Caco-2 (cell line): ENCODE measurements around the gene CES4A. TPM values are rescaled to one million over a fixed set of nuclear protein-coding genes. Genes with fewer than 3 reads are reported as not detected.
"Not testable (repeated sequence)": the region's sequence is repeated elsewhere in the genome, so short reads cannot be mapped to it uniquely, and the experiment has no call there.

Source experiments
- BruUV-seq: library from RNA; stranded (reverse); fragments of 400-500 nt; replicated peaks from 2 replicates; lab custom pipeline; 2021; lab: Mats Ljungman, UMichigan
- CTCF ChIA-PET: fragments of 300-600 bp; sonication (Branson Sonifier 250); formaldehyde crosslinking; loops from one replicate; lab custom pipeline; 2022; ENCODE audit warnings: antibody characterized with exemption; lab: Charles Lee
- POLR2A ChIA-PET: fragments of 300-600 bp; sonication (Branson Sonifier 250); formaldehyde crosslinking; loops from one replicate; lab custom pipeline; 2022; ENCODE audit warnings: antibody characterized with exemption; lab: Charles Lee
- DNase-seq, 2 experiments: peaks; one replicate each; pipeline versions ENCODE4 v3.0.0 to v3.0.0-alpha.2; 2020 to 2022
- H3K27me3 ChIP-seq: replicated peaks from 2 replicates; pipeline ENCODE4 v1.6.0; 2011; ENCODE audit warnings: low read length; ENCODE audit not compliant: control insufficient read depth, insufficient read depth
- H3K36me3 ChIP-seq: 2 replicates; pipeline ENCODE4 v1.5.1; 2011; ENCODE audit warnings: low read length; ENCODE audit not compliant: control insufficient read depth, insufficient read depth
- H3K4me1 ChIP-seq: fragments of 250-450 bp; sonication (Bioruptor Pico); 2 replicates; pipeline ENCODE4 v1.5.1; 2020; ENCODE audit warnings: mild to moderate bottlenecking
- H3K4me3 ChIP-seq: 2 replicates; pipeline ENCODE4 v1.5.1; 2011; ENCODE audit warnings: low read depth, mild to moderate bottlenecking, control low read depth, low read length
- H3K9me3 ChIP-seq: fragments of 250-450 bp; sonication (Bioruptor Pico); 2 replicates; pipeline ENCODE4 v1.5.1; 2020; ENCODE audit warnings: mild to moderate bottlenecking, moderate library complexity
- H3K27ac Mint-ChIP-seq: one replicate; pipeline ENCODE4 v1.8.0; 2022; ENCODE audit warnings: mixed read lengths; ENCODE audit not compliant: unreplicated experiment
- H3K27me3 Mint-ChIP-seq: one replicate; pipeline ENCODE4 v1.8.0; 2022; ENCODE audit warnings: mixed read lengths; ENCODE audit not compliant: insufficient read depth, unreplicated experiment
- H3K36me3 Mint-ChIP-seq: one replicate; pipeline ENCODE4 v1.8.0; 2022; ENCODE audit warnings: mild to moderate bottlenecking, mixed read lengths; ENCODE audit not compliant: insufficient read depth, unreplicated experiment
- H3K4me1 Mint-ChIP-seq: one replicate; pipeline ENCODE4 v1.8.0; 2022; ENCODE audit warnings: low read depth, mixed read lengths; ENCODE audit not compliant: unreplicated experiment
- H3K4me3 Mint-ChIP-seq: one replicate; pipeline ENCODE4 v1.8.0; 2022; ENCODE audit warnings: mild to moderate bottlenecking, moderate library complexity, mixed read lengths; ENCODE audit not compliant: unreplicated experiment
- H3K9me3 Mint-ChIP-seq: one replicate; pipeline ENCODE4 v1.8.0; 2022; ENCODE audit warnings: mixed read lengths; ENCODE audit not compliant: unreplicated experiment
- CTCF ChIP-seq, 2 experiments: fragments of 200-600 bp in 1 of 2; IDR thresholded peaks; 1 replicate in 1 of 2; 2 replicates in 1 of 2; pipeline versions ENCODE4 v1.5.1 to v1.8.0; 2011 to 2022; ENCODE audit warnings: antibody characterized with exemption in 1 of 2, control low read depth in 1 of 2, inconsistent platforms in 1 of 2, low read depth in 1 of 2, low read length in 1 of 2, mild to moderate bottlenecking in 1 of 2, moderate library complexity in 1 of 2; ENCODE audit not compliant: insufficient read depth in 1 of 2, severe bottlenecking in 1 of 2, unreplicated experiment in 1 of 2
- intact Hi-C: fragments of 100-400 bp; cut with micrococcal nuclease; formaldehyde crosslinking; loops from one replicate; pipeline ENCODE4 v1.10.0; 2022; ENCODE audit not compliant: unreplicated experiment
- total RNA-seq: library from RNA; stranded (reverse); gene quantifications from 2 replicates; pipeline ENCODE4 v1.2.3, GENCODE V29; 2022

CES4A gene
- total RNA-seq, 1 experiment from 2014 or later = not detected

GRCh38 chr16:67040906-67041305 is 52.5 kb downstream of the CES4A start:
- no peak for TF ChIP-seq CTCF (IDR thresholded peaks at IDR 0.05; ENCODE audit: insufficient read depth in 1 of 2, low read depth in 1 of 2, low read length in 1 of 2, severe bottlenecking in 1 of 2, unreplicated experiment in 1 of 2)
- no peaks in the 10 kb centered on the region for H3K9me3 Mint-ChIP-seq
- no peak overlapping the region for H3K27ac Mint-ChIP-seq
- H3K36me3 ChIP-seq = peaks cover 1% of the 10 kb centered on the region; the same call in 1 of the 2 replicates
- no peak overlapping the region for H3K4me3 Mint-ChIP-seq
- ChIA-PET CTCF (interaction anchor here (0.6 to 1.5 kb wide), 4 partner anchors 19 to 62 kb away, joined by 3 to 11 read pairs (median 4); no protein-coding TSS in a partner anchor), POLR2A (interaction anchor here (0.6 kb wide), 1 partner anchor 117 kb away, joined by 5 read pairs; no protein-coding TSS in a partner anchor)
- intact Hi-C loops = no loop called here
- H3K27me3 Mint-ChIP-seq = no peaks in the 10 kb centered on the region
- no peaks in the 10 kb centered on the region for H3K9me3 ChIP-seq
- H3K4me3 ChIP-seq = no peak overlapping the region
- BruUV-seq = no TSS peak
- no peaks in the 10 kb centered on the region for H3K4me1 ChIP-seq
- no peaks in the 10 kb centered on the region for H3K4me1 Mint-ChIP-seq
- peaks cover 26% of the 10 kb centered on the region for H3K36me3 Mint-ChIP-seq
- no peak for DNase-seq
- no peaks in the 10 kb centered on the region for H3K27me3 ChIP-seq

- H3K4me1 ChIP-seq, BruUV-seq, H3K27ac Mint-ChIP-seq, DNase-seq, H3K36me3 ChIP-seq, H3K27me3 Mint-ChIP-seq, H3K9me3 ChIP-seq, intact Hi-C loops, H3K27me3 ChIP-seq, H3K9me3 Mint-ChIP-seq, H3K4me1 Mint-ChIP-seq, H3K4me3 Mint-ChIP-seq, H3K4me3 ChIP-seq: not testable (repeated sequence)
- CTCF ChIA-PET = interaction anchor here (0.6 to 1.5 kb wide), 7 partner anchors 19 to 207 kb away, joined by 3 to 11 read pairs (median 4); no protein-coding TSS in a partner anchor
- peaks cover 26% of the 10 kb centered on the region for H3K36me3 Mint-ChIP-seq
- peak in 1 of 2 experiments; percentile 4 for TF ChIP-seq CTCF (IDR thresholded peaks at IDR 0.05; ENCODE audit: insufficient read depth in 1 of 2, low read depth in 1 of 2, low read length in 1 of 2, severe bottlenecking in 1 of 2, unreplicated experiment in 1 of 2)
- POLR2A ChIA-PET = interaction anchor here (0.6 kb wide), 1 partner anchor 117 kb away, joined by 5 read pairs; no protein-coding TSS in a partner anchor
Observed at GRCh38 chr16:67041520-67041919, 53.1 kb downstream of the CES4A start.

GRCh38 chr16:67043420-67043819 is 55.0 kb downstream of the CES4A start:
- no peak for TF ChIP-seq CTCF (IDR thresholded peaks at IDR 0.05; ENCODE audit: insufficient read depth in 1 of 2, low read depth in 1 of 2, low read length in 1 of 2, severe bottlenecking in 1 of 2, unreplicated experiment in 1 of 2)
- no peaks in the 10 kb centered on the region for H3K9me3 ChIP-seq
- intact Hi-C loops = no loop called here
- Mint-ChIP-seq H3K27me3 (no peaks in the 10 kb centered on the region), H3K9me3 (no peaks in the 10 kb centered on the region), H3K4me3 (no peak overlapping the region), H3K36me3 (peaks cover 25% of the 10 kb centered on the region), H3K27ac (no peak overlapping the region), H3K4me1 (no peaks in the 10 kb centered on the region)
- ChIA-PET CTCF (interaction anchor here (2.1 kb wide), 1 partner anchor 26 kb away, joined by 10 read pairs; no protein-coding TSS in a partner anchor), POLR2A (no interaction called here)
- H3K4me3 ChIP-seq = no peak overlapping the region
- H3K36me3 ChIP-seq = peaks cover 1% of the 10 kb centered on the region; the same call in 1 of the 2 replicates
- no peaks in the 10 kb centered on the region for H3K27me3 ChIP-seq
- BruUV-seq = no TSS peak
- no peaks in the 10 kb centered on the region for H3K4me1 ChIP-seq
- DNase-seq = no peak
